PFSK-1 (cell line): Measurements from ENCODE around the gene TIAM2.

ENCODE experiments used
- FOXP2 ChIP-seq: optimal IDR thresholded peaks from 2 replicates; pipeline ENCODE3; 2011; ENCODE audit warnings: borderline replicate concordance, control low read depth, inconsistent platforms; ENCODE audit not compliant: insufficient read depth; ENCODE audit errors: extremely low read length, extremely low read depth
- POLR2AphosphoS5 ChIP-seq: IDR thresholded peaks from 2 replicates; pipeline ENCODE4 v1.6.1; 2012; ENCODE audit warnings: low read depth, mild to moderate bottlenecking, control low read depth, low read length, moderate library complexity
- REST ChIP-seq, 2 experiments: IDR thresholded peaks; 2 replicates each; pipeline versions ENCODE4 v1.6.1 to v1.8.0; 2011 to 2012; ENCODE audit warnings: low read depth in 2 of 2, low read length in 2 of 2, control low read depth in 1 of 2, inconsistent platforms in 1 of 2, mild to moderate bottlenecking in 1 of 2, moderate library complexity in 1 of 2; ENCODE audit not compliant: insufficient read depth in 1 of 2
- SIN3A ChIP-seq: IDR thresholded peaks from 2 replicates; pipeline ENCODE4 v1.6.1; 2012; ENCODE audit warnings: mild to moderate bottlenecking, low read length, moderate library complexity, borderline replicate concordance; ENCODE audit not compliant: insufficient read depth
- TAF1 ChIP-seq: IDR thresholded peaks from 2 replicates; pipeline ENCODE4 v1.6.1; 2012; ENCODE audit warnings: low read length, control low read depth, borderline replicate concordance; ENCODE audit not compliant: insufficient read depth

Gene TIAM2

GRCh38 chr6:154989448-154989847 lies 5.7 kb upstream of the TIAM2 start:
- TF ChIP-seq SIN3A: no peak
- no peak for TF ChIP-seq FOXP2
- no peak for TF ChIP-seq POLR2AphosphoS5
- no peak for TF ChIP-seq REST (IDR thresholded peaks at IDR 0.05; ENCODE audit: insufficient read depth in 1 of 2, low read depth in 2 of 2, low read length in 2 of 2)
- TF ChIP-seq TAF1: no peak

GRCh38 chr6:154991207-154991606 lies 3.9 kb upstream of the TIAM2 start:
- TF ChIP-seq POLR2AphosphoS5 (no peak), REST (IDR thresholded peaks at IDR 0.05; ENCODE audit: insufficient read depth in 1 of 2, low read depth in 2 of 2, low read length in 2 of 2) (no peak), TAF1 (no peak), FOXP2 (no peak), SIN3A (no peak)

- no peak for TF ChIP-seq FOXP2
- TF ChIP-seq TAF1: no peak
Observed at GRCh38 chr6:154993026-154993425, 2.1 kb upstream of the TIAM2 start.

GRCh38 chr6:154993710-154994109 lies 1.4 kb upstream of the TIAM2 start:
- no peak for TF ChIP-seq REST (IDR thresholded peaks at IDR 0.05; ENCODE audit: insufficient read depth in 1 of 2, low read depth in 2 of 2, low read length in 2 of 2)
- no peak for TF ChIP-seq POLR2AphosphoS5
- no peak for TF ChIP-seq TAF1
- TF ChIP-seq SIN3A: no peak
- TF ChIP-seq FOXP2: no peak

GRCh38 chr6:154994836-154995253 lies 270 bp upstream of the TIAM2 start:
- TF ChIP-seq POLR2AphosphoS5 (no peak), REST (IDR thresholded peaks at IDR 0.05; ENCODE audit: insufficient read depth in 1 of 2, low read depth in 2 of 2, low read length in 2 of 2) (no peak), TAF1 (no peak), SIN3A (no peak), FOXP2 (no peak)
